Measurements from ENCODE around the gene PTPRH.

The PTPRH gene

DNA sequence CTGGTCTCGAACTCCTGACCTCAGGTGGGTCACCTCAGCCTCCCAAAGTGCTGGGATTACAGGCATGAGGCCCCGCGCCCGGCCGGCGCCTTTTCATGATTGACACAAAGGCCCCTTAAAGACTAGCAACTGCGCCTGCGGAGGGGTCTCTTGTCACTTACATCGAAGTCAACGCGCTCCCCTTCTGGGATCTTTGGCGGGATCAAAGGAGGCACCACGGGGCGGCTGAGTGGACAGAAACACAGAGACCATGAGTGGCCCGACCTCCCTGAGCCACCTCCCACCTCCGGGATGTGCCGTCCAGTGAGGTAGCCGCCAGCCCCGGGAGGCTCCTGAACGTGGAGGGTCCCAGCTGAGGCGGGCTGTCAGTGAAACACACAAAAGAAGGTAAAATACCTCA is 67.6 kb downstream of the PTPRH start:
- H3K4me1 Mint-ChIP-seq: peaks cover 16% of the 10 kb centered on the region
- peaks cover 47% of the 10 kb centered on the region for H3K27me3 Mint-ChIP-seq (ENCODE audit: low read depth, poor library complexity)
- TF ChIP-seq, protein P1, sequence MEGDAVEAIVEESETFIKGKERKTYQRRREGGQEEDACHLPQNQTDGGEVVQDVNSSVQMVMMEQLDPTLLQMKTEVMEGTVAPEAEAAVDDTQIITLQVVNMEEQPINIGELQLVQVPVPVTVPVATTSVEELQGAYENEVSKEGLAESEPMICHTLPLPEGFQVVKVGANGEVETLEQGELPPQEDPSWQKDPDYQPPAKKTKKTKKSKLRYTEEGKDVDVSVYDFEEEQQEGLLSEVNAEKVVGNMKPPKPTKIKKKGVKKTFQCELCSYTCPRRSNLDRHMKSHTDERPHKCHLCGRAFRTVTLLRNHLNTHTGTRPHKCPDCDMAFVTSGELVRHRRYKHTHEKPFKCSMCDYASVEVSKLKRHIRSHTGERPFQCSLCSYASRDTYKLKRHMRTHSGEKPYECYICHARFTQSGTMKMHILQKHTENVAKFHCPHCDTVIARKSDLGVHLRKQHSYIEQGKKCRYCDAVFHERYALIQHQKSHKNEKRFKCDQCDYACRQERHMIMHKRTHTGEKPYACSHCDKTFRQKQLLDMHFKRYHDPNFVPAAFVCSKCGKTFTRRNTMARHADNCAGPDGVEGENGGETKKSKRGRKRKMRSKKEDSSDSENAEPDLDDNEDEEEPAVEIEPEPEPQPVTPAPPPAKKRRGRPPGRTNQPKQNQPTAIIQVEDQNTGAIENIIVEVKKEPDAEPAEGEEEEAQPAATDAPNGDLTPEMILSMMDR (IDR thresholded peaks at IDR 0.05): no peak
- no peaks in the 10 kb centered on the region for H3K9me3 Mint-ChIP-seq
- no peaks in the 10 kb centered on the region for H3K36me3 Mint-ChIP-seq (ENCODE audit: low read depth)
- H3K4me3 Mint-ChIP-seq: no peak overlapping the region
- DNase-seq: no peak
- H3K27ac Mint-ChIP-seq: no peak overlapping the region

DNA sequence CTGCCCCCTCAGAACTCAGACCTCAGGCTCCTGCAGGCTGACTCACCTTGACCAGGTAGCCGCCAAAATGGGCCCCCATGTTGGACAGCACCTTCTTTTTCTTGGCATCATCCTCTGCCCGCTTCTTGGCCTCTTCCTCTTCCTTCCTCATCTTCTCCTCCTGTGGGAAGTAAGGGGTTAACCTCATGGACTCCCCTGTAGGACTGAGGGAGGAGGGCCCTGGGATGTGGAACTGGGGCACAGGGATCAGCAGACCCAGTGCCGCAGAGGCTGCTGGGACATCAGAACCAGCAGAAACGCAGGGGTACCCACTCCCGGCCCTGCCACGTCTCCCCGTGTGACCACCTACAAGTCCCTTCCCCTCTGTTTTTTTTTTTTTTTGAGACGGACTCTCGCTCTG is 71.4 kb downstream of the PTPRH start:
- Mint-ChIP-seq H3K36me3 (ENCODE audit: low read depth) (no peaks in the 10 kb centered on the region), H3K27ac (no peak overlapping the region), H3K9me3 (no peaks in the 10 kb centered on the region), H3K4me1 (peaks cover 25% of the 10 kb centered on the region), H3K4me3 (no peak overlapping the region), H3K27me3 (ENCODE audit: low read depth, poor library complexity) (peaks cover 17% of the 10 kb centered on the region)
- DNase-seq: no peak
- TF ChIP-seq, protein P1 (IDR thresholded peaks at IDR 0.05): no peak

DNA sequence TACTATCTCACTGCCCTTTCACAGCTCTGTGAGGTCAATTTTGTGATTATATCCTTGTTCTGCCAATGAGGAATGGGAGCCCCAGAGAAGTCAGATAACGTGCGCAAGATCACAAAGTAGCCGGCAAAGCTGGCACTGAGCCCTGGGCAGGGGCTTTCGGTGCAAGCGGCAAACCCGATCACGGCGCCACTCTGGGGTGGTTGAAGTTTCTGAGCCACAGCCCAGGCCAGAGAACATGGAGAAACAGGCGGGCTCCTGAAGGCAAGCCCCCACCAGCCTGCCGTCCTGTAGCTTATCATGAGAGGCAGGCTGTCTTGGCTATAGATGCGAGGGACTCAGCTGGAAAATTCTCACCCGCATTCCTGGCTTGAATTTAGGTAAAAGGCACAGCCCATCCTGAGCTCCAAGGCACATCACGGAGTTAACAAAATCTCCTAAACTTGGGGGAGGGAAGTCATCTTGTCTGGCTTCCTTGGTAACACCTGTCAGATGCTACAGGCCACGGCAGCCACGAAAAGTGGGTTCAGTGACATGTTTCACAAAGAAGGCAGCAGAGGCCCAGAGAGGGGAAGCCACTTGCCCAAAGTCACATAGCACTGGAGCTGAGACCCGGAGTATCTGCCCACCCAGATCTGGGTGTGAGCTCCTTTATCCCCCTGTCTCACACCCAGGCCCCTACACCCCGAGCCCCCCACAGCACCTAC is 72.8 kb downstream of the PTPRH start:
- Mint-ChIP-seq H3K4me1 (peaks cover 31% of the 10 kb centered on the region), H3K27ac (no peak overlapping the region), H3K9me3 (no peaks in the 10 kb centered on the region), H3K36me3 (ENCODE audit: low read depth) (no peaks in the 10 kb centered on the region), H3K27me3 (ENCODE audit: low read depth, poor library complexity) (peaks cover 16% of the 10 kb centered on the region), H3K4me3 (no peak overlapping the region)
- no peak for DNase-seq
- TF ChIP-seq, protein P1 (IDR thresholded peaks at IDR 0.05): no peak

DNA sequence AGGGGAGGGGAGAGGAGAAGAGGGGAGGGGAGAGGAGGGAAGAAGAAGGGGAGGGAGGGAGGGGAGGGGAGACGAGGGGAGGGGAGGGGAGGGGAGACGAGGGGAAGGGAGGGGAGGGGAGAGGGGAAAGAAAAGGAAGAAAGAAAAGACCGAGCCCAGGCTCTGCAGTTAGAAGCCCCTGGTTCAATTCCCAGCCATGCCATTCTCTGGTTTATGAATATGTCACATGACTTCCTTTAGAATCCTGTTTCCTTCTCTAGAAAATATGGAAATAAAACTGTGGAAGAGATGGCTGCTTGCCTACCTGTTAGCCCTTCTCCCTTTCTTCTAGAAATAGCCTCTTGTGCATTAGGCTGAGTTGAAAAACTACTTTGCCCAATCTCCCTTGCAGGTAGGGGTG is 74.6 kb downstream of the PTPRH start:
- no peak for DNase-seq
- Mint-ChIP-seq H3K36me3 (ENCODE audit: low read depth) (no peaks in the 10 kb centered on the region), H3K4me3 (no peak overlapping the region), H3K27me3 (ENCODE audit: low read depth, poor library complexity) (peaks cover 11% of the 10 kb centered on the region), H3K9me3 (no peaks in the 10 kb centered on the region), H3K4me1 (peaks cover 38% of the 10 kb centered on the region), H3K27ac (peak overlapping the region; percentile 78)
- TF ChIP-seq, protein P1 (IDR thresholded peaks at IDR 0.05): no peak

DNA sequence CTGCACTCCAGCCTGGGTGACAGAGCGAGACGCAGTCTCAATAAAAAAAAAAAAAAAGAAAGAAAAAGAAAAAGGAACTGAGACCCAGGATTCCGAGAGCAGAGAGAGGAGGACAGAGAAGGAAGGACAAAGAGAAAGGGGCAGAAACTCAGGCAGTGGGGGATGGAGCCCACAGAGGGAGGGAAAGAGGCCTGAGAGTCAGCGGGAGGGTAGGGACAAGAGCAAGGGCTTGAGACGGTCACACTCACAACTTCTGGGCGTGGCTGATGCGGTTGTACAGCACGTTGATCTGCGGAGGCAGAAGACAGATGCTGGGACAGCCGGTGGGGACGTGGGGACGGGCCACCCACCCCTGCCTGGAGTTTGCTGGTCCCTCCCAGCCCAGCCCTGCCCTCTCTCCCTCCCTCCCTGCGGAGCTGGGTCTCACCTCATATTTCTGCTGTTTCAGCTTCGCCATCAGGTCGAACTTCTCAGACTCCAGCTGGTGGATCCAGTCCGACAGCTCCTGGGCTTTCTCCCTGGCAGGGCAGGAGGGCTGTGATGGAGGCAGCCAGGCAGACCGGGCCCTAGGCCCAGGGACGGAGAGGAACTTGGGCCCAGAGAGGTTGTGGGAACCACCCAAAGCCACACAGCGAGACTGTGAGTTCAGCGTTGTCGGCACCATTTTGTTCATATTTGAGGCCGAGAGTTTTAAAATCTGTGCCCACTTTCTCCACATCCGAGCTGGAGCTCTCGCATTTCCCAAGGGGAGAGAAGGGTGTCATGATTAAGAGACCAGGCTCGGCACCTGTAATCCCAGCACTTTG is 75.5 kb downstream of the PTPRH start:
- Mint-ChIP-seq H3K27ac (peak overlapping the region; percentile 82), H3K9me3 (no peaks in the 10 kb centered on the region), H3K27me3 (ENCODE audit: low read depth, poor library complexity) (peaks cover 12% of the 10 kb centered on the region), H3K36me3 (ENCODE audit: low read depth) (no peaks in the 10 kb centered on the region), H3K4me3 (no peak overlapping the region), H3K4me1 (peaks cover 38% of the 10 kb centered on the region)
- TF ChIP-seq, protein P1 (IDR thresholded peaks at IDR 0.05): no peak
- no peak for DNase-seq
